ENCODE data around the gene ARF1. TPM values are rescaled to one million over a fixed set of nuclear protein-coding genes. Genes with fewer than 3 reads are reported as not detected.

ARF1 gene
- total and polyA plus RNA-seq, 2 donors (not counting 1 experiment from before 2014, with no cell fraction given): 193 to 389 TPM

- H3K4me1 ChIP-seq (ENCODE audit: control insufficient read depth in 2 of 2, insufficient read depth in 2 of 2, low read length in 2 of 2): peaks cover 81 to 89% of the 10 kb centered on the region in 2 donors
- peaks cover 100% of the 10 kb centered on the region for H3K79me2 ChIP-seq (ENCODE audit: control insufficient read depth, insufficient read depth, low read length)
- peaks cover 98% of the 10 kb centered on the region for H4K20me1 ChIP-seq (ENCODE audit: control insufficient read depth, insufficient read depth, low read length, poor library complexity, severe bottlenecking)
- CTCF ChIA-PET: no interaction called here
- no peaks in the 10 kb centered on the region for H3K27me3 ChIP-seq (replicated peaks in 1 of 4; ENCODE audit: control extremely low read depth in 1 of 4, control insufficient read depth in 3 of 4, insufficient read depth in 4 of 4, low read length in 3 of 4)
- no peak for DNase-seq
- no peak overlapping the region for H3K9ac ChIP-seq (ENCODE audit: low read length)
- WGBS (ENCODE audit: insufficient coverage): 47% methylated on average over 7 of the region's 7 CpGs
- ATAC-seq (ENCODE audit: low read depth): no peak
- H3K4me2 ChIP-seq (replicated peaks; ENCODE audit: low read depth, low read length, poor library complexity, severe bottlenecking): peak overlapping the region; percentile 49
- Mint-ChIP-seq H3K4me3 (peak overlapping the region; percentile 65), H3K27ac (peak overlapping the region; percentile 73), H3K27me3 (no peaks in the 10 kb centered on the region), H3K9me3 (ENCODE audit: insufficient read depth) (no peaks in the 10 kb centered on the region), H3K4me1 (peaks cover 93% of the 10 kb centered on the region)
- POLR2A ChIA-PET: interaction anchor here (1.0 kb wide), 1 partner anchor 7 kb away, joined by 4 read pairs; no protein-coding TSS in a partner anchor
- H3K27ac ChIP-seq (ENCODE audit: low read length in 2 of 2): peak overlapping the region in 1 of 2 donors; percentile 58
- no peaks in the 10 kb centered on the region for H3K9me3 ChIP-seq (ENCODE audit: control extremely low read depth in 1 of 3, control insufficient read depth in 2 of 3, insufficient read depth in 1 of 3, low read length in 2 of 3)
- no peak for TF ChIP-seq CTCF (IDR thresholded peaks at IDR 0.05)
- no peak for TF ChIP-seq EZH2 (IDR thresholded peaks at IDR 0.05; ENCODE audit: borderline replicate concordance, insufficient read depth, low read depth, low read length, poor library complexity, severe bottlenecking)
- intact Hi-C loops (cut with micrococcal nuclease): no loop called here
- H2AFZ ChIP-seq (ENCODE audit: insufficient read depth, low read depth, low read length, poor library complexity, severe bottlenecking): no peak overlapping the region
- H3K36me3 ChIP-seq (replicated peaks in 1 of 2; ENCODE audit: control extremely low read depth in 1 of 2, control insufficient read depth in 1 of 2, extremely low read depth in 1 of 2, insufficient read depth in 2 of 2, low read length in 1 of 2): peaks cover 0 to 21% of the 10 kb centered on the region in 2 experiments
- H3K4me3 ChIP-seq (ENCODE audit: control extremely low read depth in 1 of 5, extremely low read depth in 1 of 5, insufficient read depth in 1 of 5, low read depth in 2 of 5, low read length in 4 of 5): no peak overlapping the region
These were observed 5.3 kb downstream of the ARF1 start for GRCh38 chr1:228087771-228088251.

DNA sequence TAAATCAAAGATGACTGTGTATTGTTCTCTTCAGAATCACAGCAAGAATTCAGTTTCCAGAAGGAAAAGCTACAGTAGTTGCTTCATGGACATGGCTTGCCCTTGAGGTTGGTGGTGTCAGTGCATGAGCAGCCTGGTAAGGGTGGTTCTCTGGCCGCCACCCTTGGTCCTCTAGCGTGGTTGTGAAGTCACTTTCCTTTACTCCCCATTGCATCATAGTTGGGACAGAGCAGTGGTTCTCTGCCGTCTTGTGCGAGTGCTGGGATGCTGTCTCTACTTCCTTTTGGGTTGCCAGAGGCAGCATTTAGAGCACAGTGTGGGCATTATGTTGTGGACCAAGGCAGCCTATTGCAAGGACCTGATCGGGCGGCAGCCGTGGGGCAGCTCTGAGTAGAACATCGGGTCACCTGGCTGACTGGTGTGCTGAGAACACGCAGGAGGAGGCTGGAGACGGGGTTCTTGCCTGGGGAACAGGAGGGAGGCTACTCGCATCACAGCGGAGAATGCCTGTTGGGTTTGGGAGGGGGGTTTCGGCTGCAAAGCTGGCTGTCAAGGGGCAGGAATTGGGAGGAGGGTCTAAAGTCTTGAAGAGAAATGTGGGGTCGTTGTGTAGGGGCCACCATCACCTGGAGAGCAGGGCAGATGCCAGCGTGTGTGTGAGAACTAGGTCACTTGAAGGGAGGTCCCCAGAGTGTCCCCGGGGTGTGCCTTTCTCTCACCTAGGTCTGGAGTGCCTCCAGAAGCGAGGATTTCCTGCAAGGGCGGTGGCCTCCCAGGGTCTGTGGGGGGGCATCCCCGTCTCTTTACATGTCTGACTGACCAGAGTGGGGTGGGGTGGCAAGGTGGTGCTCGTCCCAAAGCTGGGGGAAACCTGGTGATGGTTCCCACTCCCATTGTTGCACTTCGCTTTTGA is 6.3 kb downstream of the ARF1 start:
- H3K9me3 Mint-ChIP-seq (ENCODE audit: insufficient read depth): no peaks in the 10 kb centered on the region
- peak overlapping the region in 1 of 2 donors; percentile 11 for H3K27ac ChIP-seq (ENCODE audit: low read length in 2 of 2)
- no peak overlapping the region for H3K4me3 ChIP-seq (ENCODE audit: control extremely low read depth in 1 of 5, extremely low read depth in 1 of 5, insufficient read depth in 1 of 5, low read depth in 2 of 5, low read length in 4 of 5)
- peaks cover 86% of the 10 kb centered on the region for H3K4me1 Mint-ChIP-seq
- peaks cover 0 to 25% of the 10 kb centered on the region in 2 experiments for H3K36me3 ChIP-seq (replicated peaks in 1 of 2; ENCODE audit: control extremely low read depth in 1 of 2, control insufficient read depth in 1 of 2, extremely low read depth in 1 of 2, insufficient read depth in 2 of 2, low read length in 1 of 2)
- POLR2A ChIA-PET: interaction anchor here (0.7 kb wide), 1 partner anchor 60 kb away, joined by 3 read pairs; no protein-coding TSS in a partner anchor
- 85% methylated on average over 19 of the region's 21 CpGs for WGBS (ENCODE audit: insufficient coverage)
- H3K9me3 ChIP-seq (ENCODE audit: control extremely low read depth in 1 of 3, control insufficient read depth in 2 of 3, insufficient read depth in 1 of 3, low read length in 2 of 3): peaks cover 0 to 5% (median 0%) of the 10 kb centered on the region in 3 donors
- no peak overlapping the region for H2AFZ ChIP-seq (ENCODE audit: insufficient read depth, low read depth, low read length, poor library complexity, severe bottlenecking)
- peak overlapping the region; percentile 69 for H3K4me3 Mint-ChIP-seq
- H4K20me1 ChIP-seq (ENCODE audit: control insufficient read depth, insufficient read depth, low read length, poor library complexity, severe bottlenecking): peaks cover 98% of the 10 kb centered on the region
- ATAC-seq (ENCODE audit: low read depth) (no peak), DNase-seq (no peak)
- peak overlapping the region; percentile 49 for H3K4me2 ChIP-seq (replicated peaks; ENCODE audit: low read depth, low read length, poor library complexity, severe bottlenecking)
- no peaks in the 10 kb centered on the region for H3K27me3 Mint-ChIP-seq
- CTCF ChIA-PET: no interaction called here
- no peaks in the 10 kb centered on the region for H3K27me3 ChIP-seq (replicated peaks in 1 of 4; ENCODE audit: control extremely low read depth in 1 of 4, control insufficient read depth in 3 of 4, insufficient read depth in 4 of 4, low read length in 3 of 4)
- H3K79me2 ChIP-seq (ENCODE audit: control insufficient read depth, insufficient read depth, low read length): peaks cover 100% of the 10 kb centered on the region
- intact Hi-C loops (cut with micrococcal nuclease): no loop called here
- TF ChIP-seq EZH2 (IDR thresholded peaks at IDR 0.05; ENCODE audit: borderline replicate concordance, insufficient read depth, low read depth, low read length, poor library complexity, severe bottlenecking): no peak
- TF ChIP-seq CTCF (IDR thresholded peaks at IDR 0.05): no peak
- peaks cover 77 to 83% of the 10 kb centered on the region in 2 donors for H3K4me1 ChIP-seq (ENCODE audit: control insufficient read depth in 2 of 2, insufficient read depth in 2 of 2, low read length in 2 of 2)
- peak overlapping the region; percentile 65 for H3K27ac Mint-ChIP-seq
- H3K9ac ChIP-seq (ENCODE audit: low read length): no peak overlapping the region

Measured in B cell (primary cell).